Testis (tissue), 3 donors: ENCODE results near the gene RAPGEF5. TPM values are rescaled to one million over a fixed set of nuclear protein-coding genes. Genes with fewer than 3 reads are reported as not detected.

Experiments
- DNase-seq: peaks from one replicate; pipeline ENCODE4 v3.0.0-alpha.2; 2019
- H3K27ac ChIP-seq, 2 donors: fragments of 200-600 bp; sonication (generic); one replicate each; pipeline ENCODE4 v1.5.1; 2019
- H3K27me3 ChIP-seq: fragments of 200-600 bp; sonication (generic); one replicate; pipeline ENCODE4 v1.5.1; 2019
- H3K36me3 ChIP-seq: fragments of 200-600 bp; sonication (generic); one replicate; pipeline ENCODE4 v1.5.1; 2017; ENCODE audit warnings: low read depth; ENCODE audit errors: missing control alignments
- H3K4me1 ChIP-seq: fragments of 200-600 bp; sonication (generic); one replicate; pipeline ENCODE4 v1.5.1; 2019
- H3K4me3 ChIP-seq, 2 donors: fragments of 200-600 bp; sonication (generic); one replicate each; pipeline ENCODE4 v1.5.1; 2017 to 2019
- H3K9me3 ChIP-seq: fragments of 200-600 bp; sonication (generic); one replicate; pipeline ENCODE4 v1.5.1; 2017
- CTCF ChIP-seq, 3 experiments: fragments of 450-650 bp in 2 of 3; fragments of 200-600 bp in 1 of 3; sonication (generic) in 1 of 3; IDR thresholded peaks; one replicate each; pipeline ENCODE4 v1.5.1; 2016 to 2019; ENCODE audit warnings: antibody characterized with exemption in 3 of 3, mild to moderate bottlenecking in 2 of 3, moderate library complexity in 1 of 3
- POLR2A ChIP-seq: fragments of 450-650 bp; IDR thresholded peaks from one replicate; pipeline ENCODE4 v1.6.1; 2017; ENCODE audit warnings: antibody characterized with exemption, mild to moderate bottlenecking, moderate library complexity
- WGBS, 2 donors: methylation state at CpG; one replicate each; pipeline ENCODE4 v1.1.5; 2018; 5-methylcytosine and 5-hydroxymethylcytosine counted together
- intact Hi-C: fragments of 100-400 bp; cut with DNase I; formaldehyde crosslinking; loops from one replicate; pipeline ENCODE4 v1.15.1; 2023; ENCODE audit warnings: low total_unique reads
- polyA plus RNA-seq: library from polyadenylated mRNA; stranded (reverse); fragments of 350-450 nt; fragmentation: Illumina TruSeq; extraction: RNeasy Lipid Tissue Mini Kit (QIAGEN cat#74804); gene quantifications from one replicate; pipeline ENCODE4 v1.2.3, GENCODE V29; 2014; ENCODE audit warnings: low read depth, low replicate concordance; ENCODE audit not compliant: insufficient read depth
- small RNA-seq, 2 donors: library from RNA; depleted of rRNA; stranded (forward); fragments of <200 nt; gene quantifications; one replicate each; pipeline ENCODE3, GENCODE V24; 2016
- total RNA-seq, 2 donors: library from RNA; depleted of rRNA; stranded (reverse); fragments of >200 nt; gene quantifications; one replicate each; pipeline ENCODE4 v1.2.3, GENCODE V29; 2016

RAPGEF5 gene
- total and polyA plus RNA-seq, 3 donors from 2014 or later = 16.8 to 67.5 (median 63.8) TPM

- no peaks in the 10 kb centered on the region for H3K36me3 ChIP-seq
- DNase-seq = no peak
- TF ChIP-seq POLR2A (no peak), CTCF (IDR thresholded peaks at IDR 0.05) (no peak)
- H3K27ac ChIP-seq = no peak overlapping the region
- WGBS, 2 donors = 82 to 86% methylated on average over 2 of the region's 2 CpGs
- H3K4me3 ChIP-seq = no peak overlapping the region
- no peaks in the 10 kb centered on the region for H3K4me1 ChIP-seq
- no peaks in the 10 kb centered on the region for H3K27me3 ChIP-seq
- no peaks in the 10 kb centered on the region for H3K9me3 ChIP-seq
- intact Hi-C loops = no loop called here
Observed at GRCh38 chr7:22075561-22075960, 281.4 kb downstream of the RAPGEF5 start.

- Histone ChIP-seq H3K27ac (no peak overlapping the region), H3K4me1 (no peaks in the 10 kb centered on the region), H3K4me3 (no peak overlapping the region), H3K27me3 (no peaks in the 10 kb centered on the region), H3K9me3 (no peaks in the 10 kb centered on the region), H3K36me3 (no peaks in the 10 kb centered on the region)
- TF ChIP-seq POLR2A = no peak
- intact Hi-C loops = no loop called here
- WGBS, 2 donors = 50 to 70% methylated on average over 3 of the region's 3 CpGs
- DNase-seq = no peak
Observed at GRCh38 chr7:22074897-22075296, 282.1 kb downstream of the RAPGEF5 start.

Small RNA genes lying within 50 kb of the gene (small RNA-seq; reads per million reads assigned to genes)
- gene RNA5SP227 = 0 reads per million in 2 donors

Other genes with a start within 250 kb of the RAPGEF5 start
- gene STEAP1B, start 143.0 kb upstream of the RAPGEF5 start, total RNA-seq = 10 to 100 TPM; 11.3 TPM
- gene STEAP1B, start 143.0 kb upstream of the RAPGEF5 start, polyA plus RNA-seq = 7.4 TPM